Urothelium cell line (cell line): ENCODE measurements around the gene KCNN4.
"Not testable (repeated sequence)": the region's sequence is repeated elsewhere in the genome, so short reads cannot be mapped to it uniquely, and the experiment has no call there.

ENCODE experiments used
- DNase-seq: peaks from one replicate; pipeline ENCODE4 v3.0.0; 2011; ENCODE audit warnings: low spot score, mixed read lengths
- FAIRE-seq: peaks from 2 replicates; lab custom pipeline; 2011; peaks lifted over from hg19 to GRCh38; lab: Jason Lieb, UNC

The KCNN4 gene

GRCh38 chr19:43780706-43781525 is at the start of gene KCNN4:
Gene KCNN4, minus strand, starts transcription at chr19:43780973. Its CDS starts 112 bp downstream, at chr19:43780861.
- FAIRE-seq (peak; percentile 42), DNase-seq (peak; percentile 79)

GRCh38 chr19:43826787-43827754 is 46.3 kb upstream of the KCNN4 start, which contains the start of gene ZNF283:
Gene ZNF283, plus strand, starts transcription at chr19:43827321. Its CDS starts 6,184 bp downstream, at chr19:43833505.
- DNase-seq (peak; percentile 94), FAIRE-seq (no peak)

DNA sequence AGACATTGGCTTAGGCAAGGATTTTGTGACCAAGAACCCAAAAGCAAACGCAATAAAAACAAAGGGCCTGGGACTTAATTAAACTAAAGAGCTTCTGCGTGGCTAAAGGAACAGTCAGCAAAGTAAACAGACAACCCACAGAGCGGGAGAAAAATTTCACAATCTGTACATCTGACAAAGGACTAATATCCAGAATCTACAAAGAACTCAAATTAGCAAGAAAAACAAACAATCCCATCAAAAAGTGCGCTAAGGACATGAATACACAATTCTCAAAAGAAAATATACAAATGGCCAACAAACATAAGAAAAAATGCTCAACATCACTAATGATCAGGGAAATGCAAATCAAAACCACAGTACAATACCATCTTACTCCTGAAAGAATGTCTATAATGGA is 43.8 kb upstream of the KCNN4 start:
- FAIRE-seq, DNase-seq: not testable (repeated sequence)

GRCh38 chr19:43823856-43824255 is 43.1 kb upstream of the KCNN4 start:
- not testable (repeated sequence) for DNase-seq, FAIRE-seq

GRCh38 chr19:43820884-43821215 is 40.1 kb upstream of the KCNN4 start:
- no peak for FAIRE-seq

GRCh38 chr19:43820098-43820883 is 39.5 kb upstream of the KCNN4 start:
- DNase-seq (no peak), FAIRE-seq (no peak)

More at GRCh38 chr19:43820884-43821215, 40.1 kb upstream of the KCNN4 start:
- no peak for DNase-seq

DNA sequence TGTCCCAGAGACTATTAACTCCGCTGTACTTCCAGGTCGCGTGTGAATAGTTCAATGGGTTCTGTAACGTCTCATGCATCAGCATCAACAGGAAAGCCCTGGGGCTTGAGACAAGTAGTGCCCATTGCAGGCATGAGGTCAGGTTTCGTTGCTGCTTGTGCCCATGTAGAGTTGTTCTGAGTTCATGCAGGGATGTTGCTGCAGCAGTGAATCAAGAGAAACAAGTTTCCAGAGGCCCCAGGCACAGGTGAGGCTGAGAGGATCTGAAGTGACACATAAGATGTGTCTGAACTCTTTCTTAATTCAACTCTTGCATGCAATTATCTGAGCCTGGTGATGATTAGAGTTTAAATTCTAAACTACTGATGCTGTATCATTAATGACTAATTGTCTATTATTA is 37.7 kb upstream of the KCNN4 start:
- DNase-seq (no peak), FAIRE-seq (no peak)

DNA sequence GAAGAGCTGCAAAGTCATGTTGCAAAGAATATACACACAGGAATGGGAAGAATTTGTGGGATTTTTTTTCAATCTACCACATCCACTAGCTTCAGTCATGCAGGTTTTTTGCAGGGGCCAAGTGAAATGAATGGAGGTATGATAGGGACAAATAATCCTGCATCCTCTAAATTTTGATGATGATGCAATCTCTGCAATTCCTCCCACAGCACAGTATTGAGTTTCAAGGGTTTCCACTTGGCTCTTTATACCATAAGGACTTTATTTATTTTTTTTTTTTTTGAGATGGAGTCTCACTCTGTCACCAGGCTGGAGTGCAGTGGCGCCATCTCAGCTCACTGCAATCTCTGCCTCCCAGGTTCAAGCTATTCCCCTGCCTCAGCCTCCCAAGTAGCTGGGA is 36.7 kb upstream of the KCNN4 start:
- not testable (repeated sequence) for FAIRE-seq, DNase-seq

GRCh38 chr19:43814663-43815352 is 34.0 kb upstream of the KCNN4 start:
- DNase-seq (no peak), FAIRE-seq (no peak)

DNA sequence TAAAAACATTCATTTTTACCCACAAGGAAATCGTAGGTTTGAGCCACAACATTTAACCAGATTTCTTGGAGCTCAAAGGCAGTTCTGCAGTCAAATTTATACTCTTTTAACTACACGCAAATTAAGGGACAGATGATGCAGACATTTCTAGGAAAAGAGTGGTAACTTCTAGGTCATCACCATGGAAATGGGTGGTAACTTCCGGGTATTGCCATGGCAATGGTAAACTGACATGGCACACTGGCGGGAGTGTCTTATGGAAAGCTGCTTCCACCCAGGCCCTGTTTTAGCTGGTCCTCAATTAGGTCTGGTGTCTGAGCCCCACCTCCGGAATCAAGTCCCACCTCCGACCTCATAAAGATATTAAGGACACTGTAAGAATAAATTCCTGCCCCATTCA is 31.9 kb upstream of the KCNN4 start:
- FAIRE-seq (no peak), DNase-seq (no peak)

DNA sequence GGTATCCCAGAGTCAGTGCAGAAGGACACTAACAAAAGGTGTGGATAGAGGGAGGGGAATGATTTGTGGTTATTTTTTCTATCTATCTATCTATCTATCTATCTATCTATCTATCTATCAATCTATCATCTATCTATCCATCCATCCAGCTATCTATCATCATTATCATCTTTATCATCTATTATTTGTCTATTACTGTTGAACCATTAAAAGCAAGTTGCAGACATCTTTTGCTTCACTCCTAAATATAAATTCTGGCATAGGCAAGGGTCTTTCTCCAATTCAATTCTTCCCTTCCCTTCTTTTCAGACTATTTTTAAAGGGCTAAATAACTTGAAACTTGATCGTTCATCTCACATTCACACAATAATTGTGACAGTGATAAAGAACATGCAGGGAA is 31.5 kb upstream of the KCNN4 start:
- no peak for FAIRE-seq
- DNase-seq, result no peak

DNA sequence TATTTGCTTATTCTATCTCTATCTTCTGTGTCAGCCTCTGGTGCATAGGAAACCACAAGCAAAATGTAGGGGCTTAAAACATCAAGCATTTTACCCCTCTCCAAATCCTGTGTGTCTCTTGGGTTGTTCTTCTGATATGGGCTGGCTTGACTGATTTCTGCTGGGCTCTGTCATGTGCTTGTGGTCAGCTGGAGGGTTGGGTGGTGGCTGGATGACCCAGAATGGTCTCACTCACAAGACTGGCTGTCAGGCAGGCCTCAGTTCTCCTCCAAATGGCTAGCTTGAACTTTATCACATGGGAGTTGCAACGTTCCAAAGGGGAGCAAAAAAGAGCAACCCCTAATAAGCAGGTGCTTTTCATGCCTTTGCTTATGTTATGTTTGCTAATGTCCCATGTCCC is 31.1 kb upstream of the KCNN4 start:
- DNase-seq, result no peak
- no peak for FAIRE-seq

DNA sequence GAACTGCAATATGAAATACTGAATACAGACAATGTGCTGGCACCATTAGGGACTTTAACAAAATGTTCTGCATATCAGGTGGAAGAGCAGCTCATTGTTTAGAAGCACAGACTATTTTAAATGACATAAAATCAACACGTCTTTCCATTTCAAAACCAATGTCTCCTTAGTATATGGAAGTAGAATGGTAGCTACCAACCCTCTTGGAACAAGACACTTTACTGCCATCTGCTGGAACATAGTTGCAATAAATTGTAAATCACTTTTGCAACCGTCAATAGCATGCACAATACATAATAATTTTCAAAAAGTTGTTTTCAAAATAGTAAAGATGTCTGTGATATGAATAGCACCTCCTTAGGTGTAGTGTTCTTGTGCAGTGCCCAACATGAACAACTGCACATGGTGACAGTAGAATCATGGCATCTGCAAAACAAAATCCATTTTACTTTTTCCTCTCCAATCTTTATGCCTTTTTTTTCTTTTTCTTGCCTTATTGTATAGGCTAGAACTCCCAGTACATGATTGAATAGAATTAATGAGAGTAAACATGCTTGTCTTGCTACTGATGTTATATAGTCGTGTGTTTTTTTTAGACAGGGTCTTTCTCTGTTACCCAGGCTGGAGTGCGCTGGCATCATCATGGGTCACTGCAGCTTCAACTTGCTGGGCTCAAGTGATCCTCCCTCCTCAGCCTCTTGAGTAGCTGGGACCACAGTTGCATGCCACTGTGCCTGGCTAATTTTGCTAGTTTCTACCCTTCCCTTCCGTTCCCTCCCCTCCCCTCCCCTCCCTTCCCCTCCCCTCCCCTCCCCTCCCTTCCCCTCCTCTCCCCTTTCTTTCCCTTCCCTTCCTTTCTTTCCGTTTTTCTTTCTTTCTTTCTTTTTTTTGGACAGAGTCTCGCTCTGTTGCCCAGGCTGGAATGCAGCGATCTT is 29.3 kb upstream of the KCNN4 start:
- FAIRE-seq (peak; percentile 52), DNase-seq (peak; percentile 52)

- FAIRE-seq (no peak), DNase-seq (no peak)
Measured at GRCh38 chr19:43807651-43808050, 26.9 kb upstream of the KCNN4 start.

- FAIRE-seq, result no peak
- DNase-seq, result no peak
Measured at GRCh38 chr19:43806848-43807247, 26.1 kb upstream of the KCNN4 start.

DNA sequence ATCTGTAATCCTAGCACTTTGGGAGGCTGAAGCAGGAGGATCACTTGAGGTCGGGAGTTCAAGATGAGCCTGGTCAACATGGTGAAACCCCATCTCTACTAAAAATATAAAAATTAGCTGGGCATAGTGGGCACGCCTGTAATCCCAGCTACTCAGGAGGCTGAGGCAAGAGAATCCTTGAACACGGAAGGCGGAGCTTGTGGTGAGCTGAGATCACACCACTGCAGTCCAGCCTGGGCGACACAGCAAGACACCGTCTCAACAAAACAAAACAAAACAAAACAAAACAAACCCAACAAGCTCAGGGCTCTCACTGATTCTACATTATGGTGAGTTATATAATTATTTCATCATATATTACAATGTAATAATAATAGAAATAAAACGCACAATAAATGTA is 25.6 kb upstream of the KCNN4 start:
- DNase-seq, FAIRE-seq: not testable (repeated sequence)

- DNase-seq (no peak), FAIRE-seq (no peak)
Measured at GRCh38 chr19:43804432-43804831, 23.7 kb upstream of the KCNN4 start.

- no peak for DNase-seq
- FAIRE-seq, result no peak
Measured at GRCh38 chr19:43802216-43802951, 21.6 kb upstream of the KCNN4 start, which contains the start of gene LYPD5. Gene LYPD5, minus strand, starts transcription at chr19:43802447. Its CDS starts 67 bp downstream, at chr19:43802380.
